H9 (cell line): ENCODE results near the gene NXPH4. TPM values are rescaled to one million over a fixed set of nuclear protein-coding genes. Genes with fewer than 3 reads are reported as not detected.

ENCODE experiments used
- DNase-seq: peaks from one replicate; pipeline ENCODE4 v3.0.0-alpha.2; 2017
- H2AFZ ChIP-seq: one replicate; pipeline ENCODE4 v1.6.1; 2013; ENCODE audit warnings: mild to moderate bottlenecking, low read length, control low read depth, moderate library complexity
- H2AK5ac ChIP-seq: 2 replicates; pipeline ENCODE4 v1.6.1; 2013; ENCODE audit warnings: low read length, control low read depth, mixed read lengths; ENCODE audit not compliant: insufficient read length
- H2BK120ac ChIP-seq: one replicate; pipeline ENCODE4 v1.6.1; 2013; ENCODE audit warnings: low read depth, mild to moderate bottlenecking, low read length, control low read depth, inconsistent platforms; ENCODE audit not compliant: poor library complexity, severe bottlenecking
- H2BK12ac ChIP-seq: 2 replicates; pipeline ENCODE4 v1.6.1; 2013; ENCODE audit warnings: low read length, control low read depth, mixed read lengths, low read depth; ENCODE audit not compliant: insufficient read length
- H2BK15ac ChIP-seq: 2 replicates; pipeline ENCODE4 v1.6.1; 2013; ENCODE audit warnings: low read depth, low read length, control low read depth
- H2BK20ac ChIP-seq: one replicate; pipeline ENCODE4 v1.6.1; 2013; ENCODE audit warnings: low read depth, mild to moderate bottlenecking, low read length, control low read depth, inconsistent platforms; ENCODE audit not compliant: poor library complexity, severe bottlenecking
- H2BK5ac ChIP-seq: 2 replicates; pipeline ENCODE4 v1.6.1; 2013; ENCODE audit warnings: low read length, control low read depth, mixed read lengths; ENCODE audit not compliant: insufficient read length
- H3K14ac ChIP-seq: 2 replicates; pipeline ENCODE4 v1.6.1; 2013; ENCODE audit warnings: low read length, control low read depth; ENCODE audit not compliant: insufficient read depth
- H3K18ac ChIP-seq: 2 replicates; pipeline ENCODE4 v1.6.1; 2013; ENCODE audit warnings: low read depth, mild to moderate bottlenecking, mixed read lengths, low read length, control low read depth; ENCODE audit not compliant: insufficient read length
- H3K23ac ChIP-seq: 2 replicates; pipeline ENCODE4 v1.6.1; 2013; ENCODE audit warnings: low read length, control low read depth, mixed read lengths, low read depth; ENCODE audit not compliant: insufficient read length
- H3K23me2 ChIP-seq: 2 replicates; pipeline ENCODE4 v1.6.1; 2013; ENCODE audit warnings: low read depth, mild to moderate bottlenecking, mixed read lengths, low read length, control low read depth; ENCODE audit not compliant: insufficient read length, poor library complexity, severe bottlenecking
- H3K27ac ChIP-seq: 2 replicates; pipeline ENCODE4 v1.5.1; 2013; ENCODE audit warnings: low read length, control low read depth, mixed read lengths, low read depth; ENCODE audit not compliant: insufficient read length
- H3K27me3 ChIP-seq: 2 replicates; pipeline ENCODE4 v1.6.1; 2013; ENCODE audit warnings: low read length, control low read depth, inconsistent platforms; ENCODE audit not compliant: insufficient read depth
- H3K4ac ChIP-seq: 2 replicates; pipeline ENCODE4 v1.6.1; 2013; ENCODE audit warnings: low read depth, mild to moderate bottlenecking, control low read depth, inconsistent platforms, low read length, moderate library complexity
- H3K4me1 ChIP-seq: 2 replicates; pipeline ENCODE4 v1.6.1; 2013; ENCODE audit warnings: low read length, control low read depth, inconsistent platforms; ENCODE audit not compliant: insufficient read depth
- H3K4me2 ChIP-seq: 2 replicates; pipeline ENCODE4 v1.6.1; 2013; ENCODE audit warnings: low read length, control low read depth, mixed read lengths; ENCODE audit not compliant: insufficient read length, insufficient read depth
- H3K56ac ChIP-seq: 2 replicates; pipeline ENCODE4 v1.6.1; 2013; ENCODE audit warnings: low read depth, mild to moderate bottlenecking, mixed read lengths, low read length, control low read depth; ENCODE audit not compliant: insufficient read length
- H3K79me1 ChIP-seq: 2 replicates; pipeline ENCODE4 v1.6.1; 2013; ENCODE audit warnings: low read depth, mild to moderate bottlenecking, moderate library complexity, low read length, control low read depth, inconsistent platforms; ENCODE audit not compliant: insufficient read depth, poor library complexity, severe bottlenecking
- H3K79me2 ChIP-seq: 2 replicates; pipeline ENCODE4 v1.6.1; 2013; ENCODE audit warnings: low read length, control low read depth, inconsistent platforms; ENCODE audit not compliant: insufficient read depth
- H3K9ac ChIP-seq: 2 replicates; pipeline ENCODE4 v1.6.1; 2013; ENCODE audit warnings: low read length, control low read depth, mixed read lengths; ENCODE audit not compliant: insufficient read length; ENCODE audit errors: extremely low read depth
- H3K9me3 ChIP-seq: one replicate; pipeline ENCODE4 v1.6.1; 2013; ENCODE audit warnings: low read depth, low read length, inconsistent platforms; ENCODE audit not compliant: control insufficient read depth
- H3T11ph ChIP-seq: one replicate; pipeline ENCODE4 v1.6.1; 2013; ENCODE audit warnings: mild to moderate bottlenecking, low read length, control low read depth, inconsistent platforms
- H4K20me1 ChIP-seq: one replicate; pipeline ENCODE4 v1.6.1; 2013; ENCODE audit not compliant: control insufficient read depth, insufficient read length, insufficient read depth
- H4K5ac ChIP-seq: 2 replicates; pipeline ENCODE4 v1.6.1; 2013; ENCODE audit warnings: low read depth, mild to moderate bottlenecking, mixed read lengths, low read length, control low read depth; ENCODE audit not compliant: insufficient read length
- H4K8ac ChIP-seq: replicated peaks from 2 replicates; pipeline ENCODE4 v1.6.1; 2013; ENCODE audit warnings: low read length, control low read depth, mixed read lengths, low read depth; ENCODE audit not compliant: insufficient read length
- H4K91ac ChIP-seq: 2 replicates; pipeline ENCODE4 v1.6.1; 2013; ENCODE audit warnings: low read depth, mild to moderate bottlenecking, moderate library complexity, mixed read lengths, low read length, control low read depth; ENCODE audit not compliant: insufficient read length
- H3K27ac Mint-ChIP-seq, 3 experiments: 2 replicates in 2 of 3; 3 replicates in 1 of 3; pipeline ENCODE4 v1.8.0; 2020 to 2021; ENCODE audit warnings: mixed read lengths in 3 of 3, mild to moderate bottlenecking in 1 of 3, moderate library complexity in 1 of 3
- H3K27me3 Mint-ChIP-seq: 2 replicates; pipeline ENCODE4 v1.8.0; 2021; ENCODE audit warnings: low read depth, mild to moderate bottlenecking, moderate library complexity, mixed read lengths
- H3K36me3 Mint-ChIP-seq, 3 experiments: 2 replicates in 2 of 3; 3 replicates in 1 of 3; pipeline ENCODE4 v1.8.0; 2020 to 2021; ENCODE audit warnings: low read depth in 3 of 3, mixed read lengths in 3 of 3; ENCODE audit not compliant: insufficient read depth in 1 of 3
- H3K4me1 Mint-ChIP-seq, 2 experiments: 2 replicates each; pipeline ENCODE4 v1.8.0; 2020; ENCODE audit warnings: mixed read lengths in 2 of 2
- H3K4me3 Mint-ChIP-seq, 2 experiments: 2 replicates in 1 of 2; 3 replicates in 1 of 2; pipeline ENCODE4 v1.8.0; 2020 to 2021; ENCODE audit warnings: mild to moderate bottlenecking in 2 of 2, mixed read lengths in 2 of 2, moderate library complexity in 1 of 2
- H3K9me3 Mint-ChIP-seq, 2 experiments: 2 replicates in 1 of 2; 3 replicates in 1 of 2; pipeline ENCODE4 v1.8.0; 2020; ENCODE audit warnings: mild to moderate bottlenecking in 2 of 2, mixed read lengths in 2 of 2, moderate library complexity in 1 of 2
- WGBS: extraction: QIAGEN DNeasy Blood & Tissue Kit; methylation state at CpG from one replicate; pipeline ENCODE4 v1.1.7; 2013; ENCODE audit warnings: missing lambda C conversion rate, low lambda C conversion rate, mixed read lengths; ENCODE audit not compliant: insufficient read length; ENCODE audit errors: extremely low coverage; 5-methylcytosine and 5-hydroxymethylcytosine counted together
- total RNA-seq: library from RNA; stranded (reverse); gene quantifications from 2 replicates; pipeline ENCODE4 v1.2.1, GENCODE V29; 2021
- TF ChIP-seq, protein P1 (sequence below): fragments of 200-600 bp; sonication (generic); conservative IDR thresholded peaks from 3 replicates; pipeline ENCODE4 v1.8.0; 2021; ENCODE audit warnings: antibody characterized with exemption, mild to moderate bottlenecking

Gene NXPH4
- total RNA-seq, 1 experiment from 2014 or later: 2.1 TPM

DNA sequence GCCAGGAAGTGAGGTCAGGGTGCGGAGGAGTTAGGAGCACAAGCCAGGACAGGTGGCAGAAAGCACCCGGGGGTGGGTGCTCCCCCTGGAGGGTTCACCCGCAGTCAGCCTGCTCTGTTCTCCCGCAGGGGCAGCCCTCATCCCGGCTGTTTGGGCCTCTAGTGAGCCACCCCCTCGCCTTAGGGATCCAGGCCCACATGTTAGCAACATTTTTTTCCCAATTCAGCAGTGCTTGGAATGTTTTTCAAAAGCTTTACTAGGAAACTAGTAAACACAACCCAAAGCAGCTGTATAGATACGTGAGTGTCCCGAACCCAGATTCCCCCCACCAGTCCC is 28.5 kb upstream of the NXPH4 start:
- Histone ChIP-seq H4K91ac (no peak overlapping the region), H2AFZ (no peak overlapping the region), H3K79me1 (no peaks in the 10 kb centered on the region), H3K23ac (no peak overlapping the region), H3K79me2 (no peaks in the 10 kb centered on the region), H3K4me1 (no peaks in the 10 kb centered on the region), H2BK5ac (no peak overlapping the region), H3K56ac (no peak overlapping the region), H3K27ac (no peak overlapping the region), H3T11ph (no peak overlapping the region), H3K14ac (no peak overlapping the region), H2BK15ac (no peak overlapping the region), H2BK12ac (no peak overlapping the region), H3K9ac (no peak overlapping the region), H3K18ac (no peak overlapping the region), H4K20me1 (no peaks in the 10 kb centered on the region), H2BK20ac (no peak overlapping the region), H2BK120ac (no peak overlapping the region), H3K9me3 (no peaks in the 10 kb centered on the region), H3K27me3 (no peaks in the 10 kb centered on the region), H4K8ac (no peak overlapping the region), H2AK5ac (no peak overlapping the region), H4K5ac (no peak overlapping the region), H3K4me2 (no peak overlapping the region), H3K23me2 (no peaks in the 10 kb centered on the region), H3K4ac (no peak overlapping the region)
- DNase-seq: no peak
- Mint-ChIP-seq H3K4me1 (peaks cover 0 to under 1% of the 10 kb centered on the region in 2 experiments; a peak in 2 of 4 replicates), H3K9me3 (no peaks in the 10 kb centered on the region; a peak in 1 of 5 replicates), H3K27me3 (no peaks in the 10 kb centered on the region; the same call in 1 of the 2 replicates), H3K27ac (0 out of 7 replicates have a peak overlapping the region, but pooled peaks of 1 of the 3 experiments have one; percentile 19), H3K4me3 (no peak overlapping the region), H3K36me3 (peaks cover 68 to 97% (median 96%) of the 10 kb centered on the region in 3 experiments)
- TF ChIP-seq, protein P1, sequence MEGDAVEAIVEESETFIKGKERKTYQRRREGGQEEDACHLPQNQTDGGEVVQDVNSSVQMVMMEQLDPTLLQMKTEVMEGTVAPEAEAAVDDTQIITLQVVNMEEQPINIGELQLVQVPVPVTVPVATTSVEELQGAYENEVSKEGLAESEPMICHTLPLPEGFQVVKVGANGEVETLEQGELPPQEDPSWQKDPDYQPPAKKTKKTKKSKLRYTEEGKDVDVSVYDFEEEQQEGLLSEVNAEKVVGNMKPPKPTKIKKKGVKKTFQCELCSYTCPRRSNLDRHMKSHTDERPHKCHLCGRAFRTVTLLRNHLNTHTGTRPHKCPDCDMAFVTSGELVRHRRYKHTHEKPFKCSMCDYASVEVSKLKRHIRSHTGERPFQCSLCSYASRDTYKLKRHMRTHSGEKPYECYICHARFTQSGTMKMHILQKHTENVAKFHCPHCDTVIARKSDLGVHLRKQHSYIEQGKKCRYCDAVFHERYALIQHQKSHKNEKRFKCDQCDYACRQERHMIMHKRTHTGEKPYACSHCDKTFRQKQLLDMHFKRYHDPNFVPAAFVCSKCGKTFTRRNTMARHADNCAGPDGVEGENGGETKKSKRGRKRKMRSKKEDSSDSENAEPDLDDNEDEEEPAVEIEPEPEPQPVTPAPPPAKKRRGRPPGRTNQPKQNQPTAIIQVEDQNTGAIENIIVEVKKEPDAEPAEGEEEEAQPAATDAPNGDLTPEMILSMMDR: no peak
- WGBS: no CpG with 5 or more reads among the region's 8 CpGs
